Nephron (organoid): Measurements from ENCODE around the gene ZNF618.
A peak's percentile ranks its signal among the peaks of the same experiment; 100 is the strongest.

Experiments used
- H3K27ac Mint-ChIP-seq, 3 experiments: 2 replicates each; pipeline ENCODE4 v1.8.0; 2020; ENCODE audit warnings: mixed read lengths in 3 of 3, mild to moderate bottlenecking in 2 of 3, moderate library complexity in 1 of 3
- H3K27me3 Mint-ChIP-seq: 2 replicates; pipeline ENCODE4 v1.8.0; 2021; ENCODE audit warnings: low read depth, mild to moderate bottlenecking, moderate library complexity, mixed read lengths
- H3K36me3 Mint-ChIP-seq: 2 replicates; pipeline ENCODE4 v1.8.0; 2020; ENCODE audit warnings: low read depth, mixed read lengths
- H3K4me1 Mint-ChIP-seq: 2 replicates; pipeline ENCODE4 v1.8.0; 2020; ENCODE audit warnings: mixed read lengths
- H3K4me3 Mint-ChIP-seq, 3 experiments: 2 replicates each; pipeline ENCODE4 v1.8.0; 2020; ENCODE audit warnings: mild to moderate bottlenecking in 3 of 3, mixed read lengths in 3 of 3, moderate library complexity in 2 of 3
- H3K9me3 Mint-ChIP-seq: 2 replicates; pipeline ENCODE4 v1.8.0; 2020; ENCODE audit warnings: mixed read lengths
- TF ChIP-seq, protein P1 (sequence below), 3 experiments: fragments of 200-600 bp; sonication (generic); IDR thresholded peaks; one replicate each; pipeline ENCODE4 v1.5.0; 2021; ENCODE audit warnings: antibody characterized with exemption in 3 of 3; ENCODE audit not compliant: unreplicated experiment in 3 of 3

ZNF618 gene

GRCh38 chr9:113885183-113886025 is 9.3 kb downstream of the ZNF618 start:
- TF ChIP-seq, protein P1, sequence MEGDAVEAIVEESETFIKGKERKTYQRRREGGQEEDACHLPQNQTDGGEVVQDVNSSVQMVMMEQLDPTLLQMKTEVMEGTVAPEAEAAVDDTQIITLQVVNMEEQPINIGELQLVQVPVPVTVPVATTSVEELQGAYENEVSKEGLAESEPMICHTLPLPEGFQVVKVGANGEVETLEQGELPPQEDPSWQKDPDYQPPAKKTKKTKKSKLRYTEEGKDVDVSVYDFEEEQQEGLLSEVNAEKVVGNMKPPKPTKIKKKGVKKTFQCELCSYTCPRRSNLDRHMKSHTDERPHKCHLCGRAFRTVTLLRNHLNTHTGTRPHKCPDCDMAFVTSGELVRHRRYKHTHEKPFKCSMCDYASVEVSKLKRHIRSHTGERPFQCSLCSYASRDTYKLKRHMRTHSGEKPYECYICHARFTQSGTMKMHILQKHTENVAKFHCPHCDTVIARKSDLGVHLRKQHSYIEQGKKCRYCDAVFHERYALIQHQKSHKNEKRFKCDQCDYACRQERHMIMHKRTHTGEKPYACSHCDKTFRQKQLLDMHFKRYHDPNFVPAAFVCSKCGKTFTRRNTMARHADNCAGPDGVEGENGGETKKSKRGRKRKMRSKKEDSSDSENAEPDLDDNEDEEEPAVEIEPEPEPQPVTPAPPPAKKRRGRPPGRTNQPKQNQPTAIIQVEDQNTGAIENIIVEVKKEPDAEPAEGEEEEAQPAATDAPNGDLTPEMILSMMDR (IDR thresholded peaks at IDR 0.05; ENCODE audit: unreplicated experiment in 3 of 3), result no peak
- peak overlapping the region in 1 of 3 experiments; percentile 21 for H3K4me3 Mint-ChIP-seq
- peaks cover 49% of the 10 kb centered on the region for H3K36me3 Mint-ChIP-seq
- peak overlapping the region in 2 of 3 experiments; percentile 68 to 89 for H3K27ac Mint-ChIP-seq
- H3K9me3 Mint-ChIP-seq, result peaks cover 13% of the 10 kb centered on the region
- H3K27me3 Mint-ChIP-seq, result no peaks in the 10 kb centered on the region
- peaks cover 90% of the 10 kb centered on the region for H3K4me1 Mint-ChIP-seq

DNA sequence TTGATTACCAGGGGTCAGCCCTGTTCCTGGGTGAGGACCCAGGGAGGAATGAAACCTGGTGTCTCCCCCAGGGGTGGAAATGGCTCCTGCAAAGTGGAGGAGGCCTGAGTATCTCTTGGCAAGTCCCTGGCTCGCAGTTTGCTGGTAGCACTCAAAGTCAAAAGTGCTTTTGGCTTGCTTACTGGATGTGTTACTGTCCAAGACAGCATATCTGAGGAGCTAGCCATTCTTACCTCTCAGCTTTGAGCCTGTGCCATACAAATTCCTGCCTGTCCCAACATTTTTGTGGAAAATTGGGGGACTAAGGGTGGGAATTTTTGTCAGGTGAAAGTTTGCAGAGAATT is 9.9 kb downstream of the ZNF618 start:
- Mint-ChIP-seq H3K27ac (peak overlapping the region; percentile 40 to 89 (median 76)), H3K4me3 (peak overlapping the region in 1 of 3 experiments; percentile 82), H3K4me1 (peaks cover 85% of the 10 kb centered on the region), H3K36me3 (peaks cover 50% of the 10 kb centered on the region), H3K9me3 (peaks cover 19% of the 10 kb centered on the region), H3K27me3 (no peaks in the 10 kb centered on the region)
- TF ChIP-seq, protein P1 (IDR thresholded peaks at IDR 0.05; ENCODE audit: unreplicated experiment in 3 of 3), result no peak

DNA sequence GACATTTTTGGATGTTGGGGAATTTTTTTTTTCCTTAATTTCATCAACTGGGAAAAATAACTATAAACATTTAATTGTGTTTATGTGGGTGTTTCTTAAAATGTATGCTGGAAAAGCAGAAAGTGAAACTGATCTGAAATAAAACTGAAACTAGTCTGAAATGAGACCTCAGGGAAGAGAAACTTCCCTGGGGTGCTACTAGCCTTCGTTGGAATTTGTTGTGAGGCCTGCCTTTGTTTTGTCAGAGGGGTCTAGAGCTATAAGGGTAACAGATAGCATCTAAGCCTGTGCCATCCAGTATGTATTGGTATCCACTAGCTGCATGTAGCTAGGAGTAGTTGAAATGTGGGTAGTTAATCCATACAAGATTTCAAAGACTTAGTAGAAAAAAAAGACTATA is 10.4 kb downstream of the ZNF618 start:
- H3K27me3 Mint-ChIP-seq, result no peaks in the 10 kb centered on the region
- peaks cover 51% of the 10 kb centered on the region for H3K36me3 Mint-ChIP-seq
- no peak overlapping the region for H3K4me3 Mint-ChIP-seq
- peaks cover 81% of the 10 kb centered on the region for H3K4me1 Mint-ChIP-seq
- H3K27ac Mint-ChIP-seq, result peak overlapping the region; percentile 40 to 89 (median 76)
- peaks cover 23% of the 10 kb centered on the region for H3K9me3 Mint-ChIP-seq
- TF ChIP-seq, protein P1 (IDR thresholded peaks at IDR 0.05; ENCODE audit: unreplicated experiment in 3 of 3), result no peak

GRCh38 chr9:113886933-113887332 is 10.8 kb downstream of the ZNF618 start:
- Mint-ChIP-seq H3K36me3 (peaks cover 53% of the 10 kb centered on the region), H3K4me3 (no peak overlapping the region), H3K4me1 (peaks cover 76% of the 10 kb centered on the region), H3K27me3 (no peaks in the 10 kb centered on the region), H3K9me3 (peaks cover 27% of the 10 kb centered on the region), H3K27ac (peak overlapping the region in 2 of 3 experiments; percentile 38 to 63)
- TF ChIP-seq, protein P1 (IDR thresholded peaks at IDR 0.05; ENCODE audit: unreplicated experiment in 3 of 3), result no peak

DNA sequence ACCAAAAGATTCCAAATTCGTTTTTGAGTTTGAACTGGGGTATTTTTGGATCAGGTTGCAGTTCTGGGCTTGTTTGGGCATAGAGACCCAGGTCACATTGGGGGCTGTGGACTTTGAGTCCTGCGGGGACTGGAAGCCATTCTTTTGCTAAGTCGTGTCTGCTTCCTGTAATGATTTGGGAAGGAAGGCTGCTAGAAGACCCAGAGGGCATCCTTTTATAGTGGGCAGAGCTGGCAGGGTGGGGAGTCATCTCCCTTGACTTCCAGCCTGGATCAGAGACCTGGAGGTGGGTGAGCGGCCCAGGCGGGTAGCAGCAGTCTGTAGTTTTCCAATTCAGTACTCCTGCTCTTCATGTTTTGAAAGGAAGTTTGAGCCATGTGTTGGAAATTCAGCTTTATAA is 11.3 kb downstream of the ZNF618 start:
- Mint-ChIP-seq H3K27ac (peak overlapping the region; percentile 37 to 63 (median 38)), H3K36me3 (peaks cover 58% of the 10 kb centered on the region), H3K27me3 (no peaks in the 10 kb centered on the region)

More for the DNA sequence above, 11.3 kb downstream of the ZNF618 start:
- TF ChIP-seq, protein P1 (IDR thresholded peaks at IDR 0.05; ENCODE audit: unreplicated experiment in 3 of 3), result no peak
- Mint-ChIP-seq H3K4me3 (no peak overlapping the region), H3K4me1 (peaks cover 72% of the 10 kb centered on the region), H3K9me3 (peaks cover 32% of the 10 kb centered on the region)
